IPS-NIHi11 (cell line): Measurements from ENCODE around the gene RHOBTB1.
"Not testable (repeated sequence)": the region's sequence is repeated elsewhere in the genome, so short reads cannot be mapped to it uniquely, and the experiment has no call there.

Source experiments
- DNase-seq: peaks from one replicate; pipeline ENCODE4 v3.0.0; 2012; ENCODE audit warnings: mixed read lengths, low spot score

The RHOBTB1 gene, protein sequence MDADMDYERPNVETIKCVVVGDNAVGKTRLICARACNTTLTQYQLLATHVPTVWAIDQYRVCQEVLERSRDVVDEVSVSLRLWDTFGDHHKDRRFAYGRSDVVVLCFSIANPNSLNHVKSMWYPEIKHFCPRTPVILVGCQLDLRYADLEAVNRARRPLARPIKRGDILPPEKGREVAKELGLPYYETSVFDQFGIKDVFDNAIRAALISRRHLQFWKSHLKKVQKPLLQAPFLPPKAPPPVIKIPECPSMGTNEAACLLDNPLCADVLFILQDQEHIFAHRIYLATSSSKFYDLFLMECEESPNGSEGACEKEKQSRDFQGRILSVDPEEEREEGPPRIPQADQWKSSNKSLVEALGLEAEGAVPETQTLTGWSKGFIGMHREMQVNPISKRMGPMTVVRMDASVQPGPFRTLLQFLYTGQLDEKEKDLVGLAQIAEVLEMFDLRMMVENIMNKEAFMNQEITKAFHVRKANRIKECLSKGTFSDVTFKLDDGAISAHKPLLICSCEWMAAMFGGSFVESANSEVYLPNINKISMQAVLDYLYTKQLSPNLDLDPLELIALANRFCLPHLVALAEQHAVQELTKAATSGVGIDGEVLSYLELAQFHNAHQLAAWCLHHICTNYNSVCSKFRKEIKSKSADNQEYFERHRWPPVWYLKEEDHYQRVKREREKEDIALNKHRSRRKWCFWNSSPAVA

DNA sequence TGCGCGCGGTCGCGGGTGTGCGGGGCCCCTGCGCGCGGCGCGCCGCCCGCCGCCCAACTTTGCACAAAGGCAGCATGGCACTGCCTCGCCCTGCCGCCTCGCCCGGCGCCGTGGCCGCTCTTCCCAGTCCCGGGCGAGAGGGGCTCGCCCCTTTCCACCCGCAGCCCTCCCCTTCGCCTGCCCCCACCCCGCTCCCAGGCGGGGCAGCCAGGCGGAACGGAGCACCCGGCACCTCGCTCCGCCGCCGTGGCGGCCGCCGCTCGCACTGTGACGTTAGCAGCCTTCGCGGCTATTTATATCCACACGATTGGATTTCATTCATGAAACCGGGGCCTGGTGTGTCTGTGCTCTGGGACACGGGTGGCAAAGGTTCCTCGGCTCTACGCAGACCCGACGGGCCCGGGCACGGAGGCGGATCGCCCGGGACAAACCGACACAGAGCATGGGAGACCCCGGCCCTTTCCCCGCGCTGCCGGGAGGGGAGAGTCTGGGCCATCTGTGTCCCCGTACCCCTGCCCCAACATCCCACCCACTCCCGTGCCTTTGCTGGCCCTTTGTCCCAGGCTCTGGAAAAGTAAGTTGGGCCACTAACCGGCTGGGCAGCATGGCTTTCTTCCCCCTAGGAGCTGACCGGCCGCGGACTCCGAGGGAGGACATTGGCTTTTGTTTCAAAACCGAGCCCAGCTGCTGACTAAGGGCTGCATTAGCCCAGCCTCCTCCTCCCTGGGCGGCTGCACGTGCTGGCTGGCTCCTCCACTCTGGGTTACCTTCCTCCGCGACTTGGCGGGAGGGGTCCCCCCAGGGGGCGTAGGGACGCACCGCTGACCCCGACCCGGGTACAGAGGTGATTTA is at the start of gene RHOBTB1:
Gene RHOBTB1, minus strand, starts transcription at position 128 of the 852 bp plus-strand sequence. CDS start 32,643 bp downstream, outside the sequence.
- peak; percentile 77 for DNase-seq

DNA sequence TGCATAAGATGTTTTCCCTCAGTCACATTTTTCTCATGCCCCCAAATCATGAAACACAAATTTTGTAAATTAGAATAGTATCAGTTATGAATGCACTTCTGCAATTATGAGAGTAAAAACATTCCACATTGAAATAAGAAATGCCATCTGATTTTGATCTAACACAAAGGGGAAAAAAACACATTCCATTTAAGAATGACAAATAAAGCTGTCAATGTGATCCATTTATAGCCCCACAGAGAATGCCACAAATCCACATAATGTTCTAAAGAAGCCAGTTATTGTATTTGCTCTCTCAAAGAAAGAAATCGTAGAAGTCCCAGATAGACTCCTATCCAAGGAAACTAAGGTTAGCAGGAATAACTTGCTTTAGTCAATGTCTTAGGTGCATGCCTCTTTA is 48.7 kb upstream of the RHOBTB1 start:
- no peak for DNase-seq

DNA sequence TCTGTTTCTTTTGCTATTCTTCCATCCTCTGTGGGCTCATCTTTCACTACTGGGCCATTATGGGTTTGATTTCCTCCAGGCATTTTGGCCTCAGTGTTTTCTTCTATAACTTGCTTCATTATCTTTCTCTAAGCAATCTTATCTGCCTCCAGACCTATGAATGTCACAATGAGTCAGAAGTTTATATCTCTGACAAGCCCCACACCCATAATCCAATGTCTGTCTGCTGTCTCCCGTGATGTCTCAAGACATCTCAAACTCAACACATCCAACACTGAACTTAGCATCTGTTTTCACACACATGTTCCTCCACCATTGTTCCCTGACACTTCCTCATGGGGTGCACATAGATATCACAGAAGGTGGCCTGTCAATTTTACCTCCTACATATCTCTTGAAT is 46.7 kb upstream of the RHOBTB1 start:
- DNase-seq, result no peak

DNA sequence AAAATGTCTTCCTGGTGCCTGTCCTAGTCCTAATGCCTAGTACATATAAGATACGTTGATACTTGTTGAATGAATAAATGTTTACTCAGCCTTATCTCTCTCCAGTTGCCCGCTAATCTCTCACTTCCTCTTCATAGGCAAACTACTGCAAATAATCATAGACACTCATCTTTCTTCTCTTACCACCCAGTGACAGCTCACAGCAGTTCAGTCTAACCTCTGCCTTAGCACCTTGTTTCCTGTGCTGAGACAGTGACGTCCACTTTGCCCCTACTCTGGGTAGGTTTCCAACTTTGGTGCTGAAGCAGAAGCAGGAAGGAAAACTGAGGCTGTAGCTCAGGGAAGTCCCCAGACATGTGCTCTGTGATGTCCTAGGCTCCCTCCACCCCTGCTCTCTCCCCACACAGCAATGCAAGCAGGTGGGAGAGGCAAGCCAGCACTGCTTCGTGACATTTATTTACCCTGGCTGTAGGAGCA is 45.5 kb upstream of the RHOBTB1 start:
- DNase-seq, result no peak

DNA sequence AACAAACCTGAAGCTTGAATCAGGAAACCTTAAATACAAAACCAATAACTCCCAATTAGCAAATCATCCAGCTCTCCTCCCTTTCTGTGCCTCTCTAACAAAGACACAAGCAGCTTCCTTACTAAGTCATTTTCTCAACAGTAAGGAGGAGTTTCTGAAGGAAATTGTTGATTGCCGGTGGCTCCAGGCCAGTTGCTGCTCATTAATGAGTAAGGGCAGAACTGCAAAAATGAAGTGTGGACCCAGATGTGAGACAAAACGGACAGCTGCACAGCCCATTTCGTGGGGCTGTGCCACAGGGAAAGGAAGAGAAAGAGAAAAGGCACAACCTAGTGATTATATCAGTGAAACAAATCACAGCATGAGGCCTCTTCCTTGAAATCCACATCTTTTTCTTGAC is 42.8 kb upstream of the RHOBTB1 start:
- no peak for DNase-seq

DNA sequence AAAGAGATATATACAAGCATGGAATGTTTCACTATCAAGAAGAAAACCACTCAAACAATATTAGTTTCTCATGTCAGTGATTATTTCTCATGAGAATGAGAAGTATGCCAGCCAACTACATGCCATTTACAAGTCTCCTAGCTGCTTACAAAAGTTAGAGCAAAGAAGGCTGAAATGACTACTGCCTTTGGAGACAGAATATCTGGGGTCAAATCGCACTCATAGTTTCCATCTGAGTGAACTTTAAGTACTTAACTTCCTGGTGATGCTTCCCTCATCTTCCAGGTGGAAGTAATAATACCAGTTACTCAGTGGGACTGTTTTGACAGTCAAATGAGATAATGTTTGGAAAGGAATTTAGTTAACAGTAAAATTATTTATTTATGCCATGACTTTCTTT is 42.0 kb upstream of the RHOBTB1 start:
- DNase-seq, result no peak

DNA sequence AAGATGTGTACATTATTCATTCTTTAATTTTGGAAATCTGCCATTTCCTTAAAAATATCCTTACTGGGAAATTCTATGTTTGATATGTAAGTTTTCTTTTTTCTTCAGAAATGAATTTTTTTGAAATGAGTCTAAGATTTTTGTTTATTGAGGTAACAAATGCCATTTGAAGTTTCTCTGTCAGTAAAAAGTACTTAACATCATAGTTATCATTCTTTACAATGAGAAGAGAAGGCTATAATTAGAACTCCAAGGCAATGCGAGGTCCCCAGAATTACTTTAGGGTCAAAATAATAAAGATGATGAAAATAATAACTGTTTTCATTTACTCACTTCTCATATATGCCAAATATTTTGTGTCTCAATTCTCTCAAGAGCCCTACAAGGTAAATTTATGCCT is 37.0 kb upstream of the RHOBTB1 start:
- no peak for DNase-seq

DNA sequence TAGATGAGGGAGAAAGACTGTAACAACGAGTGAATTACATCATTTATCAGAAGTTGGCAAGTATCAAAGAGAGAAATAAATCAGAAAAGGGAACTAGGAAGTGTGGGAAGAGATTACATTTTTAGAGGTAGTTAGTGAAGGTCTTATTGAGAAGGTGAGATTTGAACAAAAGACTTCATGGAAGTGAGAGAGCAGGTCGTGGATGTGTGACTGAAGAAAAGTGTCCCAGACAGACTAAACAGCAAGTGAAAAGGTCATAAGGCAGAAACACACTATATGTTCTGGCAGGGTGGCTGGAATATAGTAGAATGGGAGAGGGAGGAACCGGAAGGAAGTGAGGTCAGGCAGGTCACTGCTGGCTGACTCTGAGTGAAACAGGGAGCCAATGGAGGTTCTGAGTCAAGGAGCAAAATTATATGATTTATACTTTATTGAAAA is 35.7 kb upstream of the RHOBTB1 start:
- no peak for DNase-seq

DNA sequence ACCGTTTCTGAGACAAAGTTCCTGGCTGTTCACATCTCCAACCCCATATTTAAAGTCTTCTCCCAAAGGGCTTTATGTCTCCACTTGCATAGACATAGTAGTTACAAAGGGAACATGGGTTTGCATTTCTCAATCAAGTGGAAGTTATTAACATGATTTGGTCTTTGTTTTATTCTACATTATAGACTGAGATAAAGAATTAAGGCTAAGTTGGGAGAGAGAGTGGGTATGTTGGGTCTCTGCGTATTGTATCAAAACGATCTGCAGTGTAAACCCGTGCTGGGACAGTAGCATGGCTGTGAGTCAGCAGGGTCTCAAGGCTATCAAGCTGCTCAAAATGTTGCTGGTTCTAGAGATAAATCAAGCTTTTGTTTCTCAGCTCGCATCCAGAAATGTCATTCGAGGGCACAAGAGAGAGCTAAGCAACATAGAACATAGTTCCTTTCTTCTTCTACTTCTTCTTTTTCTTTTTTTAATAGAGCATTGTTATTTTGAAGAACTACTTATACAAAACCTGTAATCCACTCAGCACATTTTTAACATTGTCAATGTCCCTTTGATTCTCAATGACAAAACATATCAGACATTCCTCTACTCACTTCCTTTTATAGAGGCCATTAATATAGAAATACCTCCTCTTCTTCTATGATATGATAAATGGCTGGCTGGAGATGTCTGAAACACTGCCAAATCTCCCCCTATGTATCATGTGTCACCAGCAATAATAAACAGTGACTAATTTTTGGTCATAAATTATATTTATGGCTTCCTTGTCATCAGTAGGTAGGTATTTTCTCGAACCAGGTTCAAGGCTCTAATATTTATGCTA is 34.5 kb upstream of the RHOBTB1 start:
- no peak for DNase-seq

DNA sequence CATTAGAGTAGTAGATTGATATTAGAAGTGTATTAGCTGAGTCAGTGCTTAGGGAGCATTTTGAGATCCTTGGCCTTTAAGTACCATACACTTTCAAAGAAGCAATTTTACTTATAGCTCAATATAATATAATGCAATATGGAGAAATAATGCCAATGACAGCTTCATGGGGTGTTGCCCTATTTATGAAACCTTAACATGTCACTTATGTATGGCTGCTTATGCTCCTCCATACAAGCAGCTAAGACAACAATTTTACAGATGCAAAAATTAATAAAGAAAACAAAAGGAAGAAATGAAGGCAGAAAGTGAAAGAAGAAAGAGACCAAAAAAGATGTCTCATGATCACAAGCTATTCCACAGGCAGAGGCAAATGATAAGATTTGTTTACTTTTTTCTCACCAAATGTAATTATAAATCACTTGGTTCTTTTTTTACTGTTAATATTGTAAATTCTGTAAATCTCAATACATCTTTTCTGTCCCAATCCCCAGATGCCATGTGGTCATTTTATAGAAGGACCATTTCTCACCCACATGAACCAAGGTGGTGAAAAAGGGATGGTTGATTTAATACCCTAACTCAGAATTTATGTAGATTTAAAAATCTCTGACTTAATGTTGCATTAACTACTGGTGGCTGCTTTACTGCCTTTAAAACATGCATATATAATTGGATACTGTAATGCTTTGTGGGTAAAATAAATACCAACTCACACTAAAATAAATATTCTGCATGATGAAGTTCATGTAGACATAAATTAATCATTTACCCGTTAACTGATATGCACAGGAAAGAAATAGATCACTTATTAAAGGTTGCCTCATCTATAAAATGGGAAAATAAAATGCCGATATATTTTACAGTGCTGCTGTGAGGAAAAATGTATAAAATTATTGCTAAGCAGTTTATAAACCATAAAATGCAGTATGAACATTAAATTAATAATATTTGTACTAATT is 33.5 kb upstream of the RHOBTB1 start:
- DNase-seq, result no peak

DNA sequence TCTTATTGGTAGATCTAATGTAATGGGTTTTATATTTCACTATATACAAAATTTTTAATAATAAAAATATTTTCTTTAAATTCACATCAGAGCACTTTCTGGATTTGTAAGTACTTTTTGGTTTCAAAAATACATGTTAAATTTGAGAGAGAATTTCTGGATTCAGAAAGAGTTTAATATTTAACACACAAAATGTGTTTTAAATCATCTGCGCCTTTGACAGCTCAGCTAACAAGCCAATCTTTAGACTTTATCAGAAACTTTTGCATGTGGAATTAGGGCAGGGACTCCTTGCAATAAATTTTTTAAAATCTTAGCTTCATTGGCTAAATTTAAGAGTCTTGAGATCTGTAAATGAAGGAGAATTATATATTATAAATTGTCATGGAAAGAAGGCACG is 32.7 kb upstream of the RHOBTB1 start:
- no peak for DNase-seq

DNA sequence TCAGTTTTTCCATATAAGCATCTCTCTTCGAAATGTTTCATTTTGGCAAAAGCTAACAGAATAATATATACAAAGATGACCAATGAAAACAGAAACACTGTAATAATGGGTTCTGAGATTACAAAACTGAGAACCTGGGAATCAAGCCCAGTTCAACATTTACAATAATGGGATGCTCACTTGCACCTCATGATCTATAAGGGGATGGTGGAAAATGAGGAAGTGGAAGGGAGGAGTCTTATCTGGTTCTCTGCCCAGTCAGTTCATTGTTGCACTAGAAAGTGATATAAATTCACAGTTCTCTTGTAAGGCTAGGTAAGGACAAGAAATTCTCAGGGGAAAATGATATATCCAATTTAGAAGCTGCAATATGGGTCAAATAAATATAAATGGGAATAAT is 31.7 kb upstream of the RHOBTB1 start:
- DNase-seq, result no peak

DNA sequence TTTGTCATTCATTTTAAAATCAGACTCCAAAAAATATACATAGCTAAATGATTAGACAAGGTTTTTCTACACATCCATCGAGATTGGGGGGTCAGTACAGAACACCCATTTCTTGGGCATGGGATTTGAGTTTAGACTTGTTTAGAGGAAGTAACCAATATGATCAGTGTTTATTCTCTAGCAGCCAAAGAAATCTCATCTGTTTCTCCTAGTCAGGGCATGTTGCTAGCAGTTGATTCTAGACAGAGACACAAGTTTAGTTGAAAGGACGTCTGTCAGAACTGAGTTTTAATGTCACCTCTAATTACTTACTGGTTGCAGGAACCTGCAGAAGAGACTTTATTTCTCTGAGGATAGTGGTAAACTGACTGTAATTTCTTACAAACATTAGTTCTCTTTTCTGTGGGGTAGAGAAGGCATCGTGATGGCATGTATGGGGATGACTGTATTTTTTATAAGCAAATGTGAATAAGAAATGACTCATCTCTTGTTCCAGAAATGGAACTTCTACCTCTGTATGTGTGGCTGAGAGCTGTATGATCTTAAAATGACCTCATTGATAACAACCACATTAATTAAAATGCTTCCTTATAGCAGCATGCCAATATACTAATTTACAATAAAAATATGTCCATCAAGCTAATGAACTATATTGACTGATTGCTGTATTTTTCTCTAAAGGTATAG is 30.6 kb upstream of the RHOBTB1 start:
- DNase-seq, result no peak

DNA sequence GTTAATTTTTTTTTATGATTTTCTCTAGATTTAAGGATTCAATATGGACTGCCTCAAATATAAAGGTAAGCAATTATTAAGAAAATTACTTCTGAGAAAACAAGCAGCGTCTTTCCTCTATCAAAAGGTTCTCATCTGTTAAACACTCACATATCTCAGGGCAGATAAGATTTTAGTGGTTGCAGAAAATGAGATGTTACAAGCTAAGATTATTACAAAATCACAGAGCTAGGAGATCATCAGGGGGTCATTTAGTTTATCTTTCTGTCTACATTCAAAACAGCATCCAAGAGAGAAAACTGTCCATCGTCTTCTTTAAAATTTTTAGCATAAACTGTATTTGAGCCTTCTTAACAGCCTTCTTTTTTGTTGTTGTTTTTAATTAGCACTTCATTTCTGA is 29.1 kb upstream of the RHOBTB1 start:
- DNase-seq, result no peak

DNA sequence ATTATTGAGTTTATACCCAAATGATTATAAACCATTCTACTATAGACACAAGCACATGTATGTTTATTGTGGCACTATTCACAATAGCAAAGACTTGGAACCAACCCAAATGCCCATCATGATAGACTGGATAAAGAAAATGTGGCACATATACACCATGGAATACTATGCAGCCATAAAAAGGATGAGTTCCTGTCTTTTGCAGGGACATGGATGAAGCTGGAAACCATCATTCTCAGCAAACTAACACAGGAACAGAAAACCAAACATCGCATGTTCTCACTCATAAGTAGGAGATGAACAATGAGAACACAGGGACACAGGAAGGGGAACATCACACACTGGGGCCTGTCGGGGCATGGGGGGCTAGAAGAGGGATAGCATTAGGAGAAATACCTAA is 28.2 kb upstream of the RHOBTB1 start:
- DNase-seq, result not testable (repeated sequence)

DNA sequence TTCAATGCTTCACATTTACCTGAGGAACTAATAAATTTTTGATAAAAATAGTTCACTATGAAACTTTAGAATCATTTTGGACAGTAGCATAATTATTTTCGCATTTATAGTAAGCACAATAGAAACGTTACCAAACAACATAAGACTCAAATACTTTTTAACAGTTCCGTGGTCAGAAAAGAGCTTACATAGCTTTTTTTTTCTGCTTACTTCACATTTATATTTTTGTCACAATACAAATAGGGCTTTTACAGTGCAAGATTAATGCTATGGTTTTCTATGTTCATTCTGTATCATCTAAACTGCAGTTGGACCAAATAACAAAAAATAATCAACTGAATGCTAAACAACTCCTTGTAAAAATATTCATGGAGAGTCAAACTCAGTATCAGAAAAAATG is 26.5 kb upstream of the RHOBTB1 start:
- no peak for DNase-seq

DNA sequence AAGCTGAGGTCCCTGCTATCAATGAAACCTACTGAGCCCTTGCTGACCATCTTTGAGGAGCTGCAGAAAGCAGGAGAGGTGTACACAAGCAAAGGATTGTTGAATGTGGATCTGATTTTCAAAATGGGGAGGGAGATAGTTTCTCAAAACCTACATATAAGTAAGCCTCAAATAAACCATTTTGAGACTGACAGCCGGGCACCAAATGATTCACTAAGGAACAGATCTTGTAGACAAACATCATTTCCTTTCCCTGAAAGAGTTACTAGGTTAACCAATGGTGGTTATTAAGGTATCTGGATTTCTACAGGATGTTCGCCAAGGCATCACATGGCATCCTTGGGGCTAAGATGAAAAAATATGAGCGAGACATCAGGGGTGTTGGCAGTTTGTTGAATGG is 24.5 kb upstream of the RHOBTB1 start:
- no peak for DNase-seq

DNA sequence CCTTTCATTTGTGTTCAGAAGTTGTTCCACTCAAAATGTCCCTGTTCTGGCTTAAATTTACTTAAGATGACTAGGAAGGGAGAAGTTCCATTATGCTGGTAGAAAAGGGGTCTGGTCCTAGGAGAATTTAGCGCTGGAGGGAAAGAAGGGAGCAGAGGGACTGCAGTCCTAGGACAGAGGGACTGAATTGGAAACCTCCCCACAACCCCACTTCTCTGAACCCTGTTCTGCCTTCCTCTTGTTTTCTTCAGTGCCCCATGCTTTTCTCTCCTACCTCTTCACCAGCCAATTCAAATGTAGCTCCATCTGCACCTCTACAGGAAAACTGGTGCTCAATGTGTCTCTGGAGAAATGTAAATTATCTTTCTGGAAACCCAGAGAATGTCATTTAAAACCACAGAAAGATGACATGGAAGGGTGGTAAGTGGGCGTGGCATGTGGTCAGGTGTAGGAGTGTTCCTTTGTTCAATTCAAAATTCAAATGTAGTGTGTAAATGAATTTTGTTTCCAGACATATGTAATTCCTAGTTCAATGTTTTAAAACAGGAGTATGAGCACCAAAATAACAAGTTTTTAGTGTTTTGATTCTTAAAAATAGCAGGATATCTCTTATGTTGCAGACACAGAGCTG is 24.0 kb upstream of the RHOBTB1 start:
- no peak for DNase-seq

DNA sequence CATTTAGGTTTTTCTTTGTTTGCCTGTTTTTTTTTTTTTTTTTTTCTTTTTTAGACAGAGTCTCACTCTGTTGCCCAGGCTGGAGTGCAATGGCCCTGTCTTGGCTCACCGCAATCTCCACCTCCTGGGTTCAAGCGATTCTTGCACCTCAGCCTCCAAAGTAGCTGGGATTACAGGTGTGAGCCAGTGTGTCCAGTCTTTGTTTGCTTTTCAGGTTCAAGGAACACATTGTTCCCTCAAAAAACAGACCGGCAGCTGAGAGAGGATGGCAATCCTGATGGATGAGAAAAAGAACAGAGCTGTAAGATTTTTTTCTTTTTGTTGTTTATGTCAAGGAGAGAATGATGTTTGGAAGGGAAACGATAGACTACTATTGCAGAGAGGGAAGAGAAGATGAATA is 23.3 kb upstream of the RHOBTB1 start:
- no peak for DNase-seq
